ENCODE measurements around the gene DLL1.

DNA sequence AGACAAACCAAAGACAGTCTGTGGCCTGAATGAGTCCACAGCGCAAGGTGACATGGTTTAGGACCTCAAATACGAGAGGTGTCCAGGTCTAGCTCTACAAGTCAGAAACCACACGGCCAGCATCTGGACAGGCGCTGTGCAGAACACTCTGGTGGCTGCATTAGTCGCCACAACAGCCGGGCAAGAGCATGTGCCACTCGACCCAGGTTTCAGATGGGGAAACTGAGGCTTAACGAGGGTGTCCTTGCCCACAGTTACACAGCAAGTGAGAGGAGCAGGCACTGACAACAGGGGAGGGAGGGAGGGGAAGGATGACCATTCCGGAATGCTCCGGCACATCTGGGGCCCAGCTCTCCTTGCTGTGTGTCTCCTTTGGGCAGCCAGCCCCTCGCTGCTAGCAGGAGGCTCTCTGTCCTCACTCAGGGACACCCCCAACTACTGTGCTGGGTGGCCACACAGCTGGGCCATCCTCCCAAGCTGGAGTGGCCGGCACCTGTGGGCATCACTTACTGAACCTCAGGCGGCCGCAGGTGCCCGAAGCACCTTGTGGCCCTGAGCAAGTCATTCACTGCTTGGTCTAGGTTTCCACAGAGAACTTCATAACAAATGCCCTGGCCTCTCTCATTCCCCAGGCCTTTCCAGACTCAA is 6.6 kb downstream of the DLL1 start:
- TF ChIP-seq, protein P1, sequence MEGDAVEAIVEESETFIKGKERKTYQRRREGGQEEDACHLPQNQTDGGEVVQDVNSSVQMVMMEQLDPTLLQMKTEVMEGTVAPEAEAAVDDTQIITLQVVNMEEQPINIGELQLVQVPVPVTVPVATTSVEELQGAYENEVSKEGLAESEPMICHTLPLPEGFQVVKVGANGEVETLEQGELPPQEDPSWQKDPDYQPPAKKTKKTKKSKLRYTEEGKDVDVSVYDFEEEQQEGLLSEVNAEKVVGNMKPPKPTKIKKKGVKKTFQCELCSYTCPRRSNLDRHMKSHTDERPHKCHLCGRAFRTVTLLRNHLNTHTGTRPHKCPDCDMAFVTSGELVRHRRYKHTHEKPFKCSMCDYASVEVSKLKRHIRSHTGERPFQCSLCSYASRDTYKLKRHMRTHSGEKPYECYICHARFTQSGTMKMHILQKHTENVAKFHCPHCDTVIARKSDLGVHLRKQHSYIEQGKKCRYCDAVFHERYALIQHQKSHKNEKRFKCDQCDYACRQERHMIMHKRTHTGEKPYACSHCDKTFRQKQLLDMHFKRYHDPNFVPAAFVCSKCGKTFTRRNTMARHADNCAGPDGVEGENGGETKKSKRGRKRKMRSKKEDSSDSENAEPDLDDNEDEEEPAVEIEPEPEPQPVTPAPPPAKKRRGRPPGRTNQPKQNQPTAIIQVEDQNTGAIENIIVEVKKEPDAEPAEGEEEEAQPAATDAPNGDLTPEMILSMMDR (IDR thresholded peaks at IDR 0.05; ENCODE audit: borderline replicate concordance, extremely low read depth, low read length, poor library complexity, severe bottlenecking): no peak
- no peak for TF ChIP-seq EZH2 (IDR thresholded peaks at IDR 0.05; ENCODE audit: borderline replicate concordance, low read depth, low read length, severe bottlenecking)

Data from DND-41 (cell line).